ENCODE results near the gene EXOC1.
"Not testable (repeated sequence)": the region's sequence is repeated elsewhere in the genome, so short reads cannot be mapped to it uniquely, and the experiment has no call there.

The EXOC1 gene, protein sequence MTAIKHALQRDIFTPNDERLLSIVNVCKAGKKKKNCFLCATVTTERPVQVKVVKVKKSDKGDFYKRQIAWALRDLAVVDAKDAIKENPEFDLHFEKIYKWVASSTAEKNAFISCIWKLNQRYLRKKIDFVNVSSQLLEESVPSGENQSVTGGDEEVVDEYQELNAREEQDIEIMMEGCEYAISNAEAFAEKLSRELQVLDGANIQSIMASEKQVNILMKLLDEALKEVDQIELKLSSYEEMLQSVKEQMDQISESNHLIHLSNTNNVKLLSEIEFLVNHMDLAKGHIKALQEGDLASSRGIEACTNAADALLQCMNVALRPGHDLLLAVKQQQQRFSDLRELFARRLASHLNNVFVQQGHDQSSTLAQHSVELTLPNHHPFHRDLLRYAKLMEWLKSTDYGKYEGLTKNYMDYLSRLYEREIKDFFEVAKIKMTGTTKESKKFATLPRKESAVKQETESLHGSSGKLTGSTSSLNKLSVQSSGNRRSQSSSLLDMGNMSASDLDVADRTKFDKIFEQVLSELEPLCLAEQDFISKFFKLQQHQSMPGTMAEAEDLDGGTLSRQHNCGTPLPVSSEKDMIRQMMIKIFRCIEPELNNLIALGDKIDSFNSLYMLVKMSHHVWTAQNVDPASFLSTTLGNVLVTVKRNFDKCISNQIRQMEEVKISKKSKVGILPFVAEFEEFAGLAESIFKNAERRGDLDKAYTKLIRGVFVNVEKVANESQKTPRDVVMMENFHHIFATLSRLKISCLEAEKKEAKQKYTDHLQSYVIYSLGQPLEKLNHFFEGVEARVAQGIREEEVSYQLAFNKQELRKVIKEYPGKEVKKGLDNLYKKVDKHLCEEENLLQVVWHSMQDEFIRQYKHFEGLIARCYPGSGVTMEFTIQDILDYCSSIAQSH

DNA sequence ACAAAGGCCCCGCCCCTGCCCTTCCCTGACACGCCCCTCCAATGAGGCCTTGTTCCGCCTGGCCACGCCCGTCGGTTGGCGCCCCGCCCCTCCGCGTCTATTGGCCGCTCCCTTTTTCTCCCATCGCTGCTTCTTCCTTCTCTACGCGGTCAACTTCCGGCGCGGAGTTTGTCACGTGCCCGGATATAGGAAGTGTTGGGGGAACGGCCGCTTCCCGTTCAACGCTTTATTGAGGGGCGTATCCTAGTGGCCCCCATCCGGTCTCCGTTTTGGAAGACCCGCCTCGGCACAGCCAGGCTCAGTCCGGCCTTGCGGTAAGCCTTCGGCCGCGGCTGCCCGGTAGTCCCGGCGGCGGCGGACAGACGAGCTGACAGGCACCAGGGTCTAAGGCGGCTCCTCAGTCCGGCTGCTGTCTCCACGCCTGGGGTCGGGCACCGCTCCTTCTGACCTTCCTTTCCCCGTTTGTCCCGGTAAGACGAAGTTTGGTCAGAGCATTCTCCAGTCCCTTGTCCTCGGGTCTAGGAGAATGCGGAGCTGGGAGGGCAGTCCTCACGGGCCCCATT, at the start of gene EXOC1:
Gene EXOC1 (plus strand): TSS at position 165 of the 563 bp plus-strand sequence. CDS start 4,676 bp downstream, outside the sequence.
- DNase-seq, result peak; percentile 76

DNA sequence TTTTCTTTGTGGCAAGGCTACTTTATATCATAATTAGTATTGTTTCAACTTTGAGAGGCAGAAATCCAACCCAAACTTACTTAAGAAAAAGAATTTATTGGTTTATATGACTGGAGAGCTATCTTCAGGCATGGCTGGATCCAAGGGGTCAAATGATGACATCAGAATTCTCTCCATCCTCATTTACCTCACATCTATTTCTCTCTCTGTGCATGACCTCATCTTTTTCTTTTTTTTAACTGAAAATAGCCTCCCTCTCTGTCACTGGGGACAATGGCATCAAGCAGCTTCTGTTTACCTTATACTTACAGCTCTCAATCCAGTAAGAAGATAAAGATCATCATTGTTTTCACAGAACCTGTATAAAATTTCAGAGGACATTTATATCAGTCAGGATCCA, 45.9 kb upstream of the EXOC1 start:
- no peak for DNase-seq

DNA sequence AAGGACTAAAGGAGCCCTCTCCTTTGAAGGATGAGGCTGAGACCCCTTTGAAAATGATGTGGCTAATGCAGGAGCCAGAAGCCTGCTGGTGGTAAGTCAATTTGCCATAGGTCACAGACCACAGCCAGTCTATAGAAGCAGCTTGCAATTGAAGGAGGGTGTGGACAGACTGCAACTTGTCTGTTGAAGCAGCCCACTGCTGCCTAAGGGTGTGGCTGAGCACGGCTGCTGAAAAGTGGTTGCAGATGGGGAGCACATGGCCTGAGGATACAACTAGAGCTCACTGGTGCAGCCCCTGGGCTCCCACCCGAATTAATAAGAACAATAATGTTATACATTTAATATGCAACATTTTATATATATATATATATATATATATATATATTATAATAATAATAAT, 45.3 kb upstream of the EXOC1 start:
- no peak for DNase-seq

- DNase-seq, result no peak
Observed at GRCh38 chr4:55808632-55809031, 44.8 kb upstream of the EXOC1 start.

GRCh38 chr4:55817691-55818090, 35.8 kb upstream of the EXOC1 start:
- DNase-seq, result no peak

- no peak for DNase-seq
Observed at GRCh38 chr4:55819634-55820033, 33.8 kb upstream of the EXOC1 start, which contains the start of gene EXOC1L. EXOC1L (plus strand) TSS chr4:55819790; CDS start chr4:55820027, 237 bp downstream.

GRCh38 chr4:55820279-55820678, 33.2 kb upstream of the EXOC1 start:
- no peak for DNase-seq

DNA sequence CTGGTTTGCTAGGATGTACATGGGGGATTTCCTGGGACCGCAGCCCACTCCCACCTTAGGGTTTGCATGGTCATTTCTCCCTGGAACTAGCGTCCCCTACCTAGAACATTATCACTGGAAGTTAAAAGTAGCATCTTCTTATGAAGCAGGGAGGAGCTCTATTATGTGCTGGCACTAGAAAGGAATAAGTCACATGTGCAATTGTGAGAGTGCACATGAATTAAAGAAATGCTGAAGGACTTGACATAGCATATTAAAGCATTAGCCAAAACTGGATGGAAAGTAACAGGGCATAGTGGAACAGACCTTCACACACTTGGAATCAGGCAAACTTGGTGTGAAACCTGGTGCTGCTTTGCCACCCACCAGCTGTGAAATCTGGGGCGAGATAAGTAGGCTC, 31.1 kb upstream of the EXOC1 start:
- no peak for DNase-seq

GRCh38 chr4:55824865-55825264, 28.6 kb upstream of the EXOC1 start:
- DNase-seq, result no peak

- no peak for DNase-seq
Observed at GRCh38 chr4:55826986-55827385, 26.5 kb upstream of the EXOC1 start.

DNA sequence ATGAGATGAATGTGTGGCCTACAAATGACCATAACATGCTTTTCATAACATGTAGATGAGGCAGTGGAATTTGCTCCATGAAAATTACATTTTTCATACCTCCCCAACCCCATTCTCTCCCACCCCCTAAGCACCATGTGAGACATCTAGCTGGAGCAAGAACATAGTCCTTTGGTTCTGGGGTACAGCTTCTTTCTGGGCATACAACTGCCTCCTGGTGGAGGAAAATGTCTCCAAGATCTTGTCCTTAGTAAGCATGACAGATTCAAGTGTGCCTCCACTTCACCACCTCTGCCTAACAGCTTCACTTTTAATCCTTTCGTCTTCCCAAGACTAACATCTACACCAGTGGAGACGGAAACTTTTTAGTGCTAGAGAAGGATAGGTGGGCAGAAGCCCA, 25.9 kb upstream of the EXOC1 start:
- DNase-seq, result no peak

GRCh38 chr4:55830048-55830447, 23.4 kb upstream of the EXOC1 start:
- DNase-seq, result no peak

DNA sequence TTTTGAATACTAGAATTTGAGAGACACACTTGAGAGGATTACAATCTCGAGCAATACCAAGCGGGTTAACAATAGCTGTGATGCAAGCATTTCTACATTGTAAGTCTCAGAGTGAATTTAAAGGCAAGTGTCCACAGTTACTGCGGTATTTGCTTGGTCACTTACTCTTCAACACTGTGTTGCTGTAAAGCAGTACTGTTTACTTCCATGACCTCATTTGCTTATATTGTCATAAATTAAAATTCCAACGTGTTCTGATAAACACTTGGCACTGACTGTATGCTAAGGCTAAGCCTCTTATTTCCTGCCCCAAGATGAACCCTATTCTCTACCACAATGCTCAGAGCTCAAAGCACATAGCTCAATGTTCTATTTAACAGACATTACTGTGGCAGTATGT, 22.7 kb upstream of the EXOC1 start:
- DNase-seq, result no peak

GRCh38 chr4:55834086-55834795, 19.2 kb upstream of the EXOC1 start:
- DNase-seq, result no peak

GRCh38 chr4:55837903-55838302, 15.5 kb upstream of the EXOC1 start:
- DNase-seq, result no peak

GRCh38 chr4:55838356-55838755, 15.1 kb upstream of the EXOC1 start:
- no peak for DNase-seq

DNA sequence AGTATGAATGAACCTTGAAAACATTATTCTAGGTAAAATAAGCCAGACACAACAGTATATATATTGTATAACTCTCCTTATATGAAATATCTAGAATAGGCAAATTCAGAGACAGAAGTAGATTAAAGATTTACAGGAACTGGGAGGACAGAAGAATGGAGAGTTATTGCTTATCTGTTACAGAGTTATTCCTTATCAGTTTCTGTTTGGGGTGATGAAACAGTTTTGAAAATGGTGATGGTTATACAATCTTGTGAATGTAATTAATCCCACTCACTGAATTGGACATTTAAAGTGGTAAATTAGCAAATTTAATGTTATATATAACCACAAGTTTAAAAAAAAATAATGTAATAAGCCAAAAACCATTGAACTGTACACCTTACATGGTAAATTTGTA, 14.5 kb upstream of the EXOC1 start:
- no peak for DNase-seq

DNA sequence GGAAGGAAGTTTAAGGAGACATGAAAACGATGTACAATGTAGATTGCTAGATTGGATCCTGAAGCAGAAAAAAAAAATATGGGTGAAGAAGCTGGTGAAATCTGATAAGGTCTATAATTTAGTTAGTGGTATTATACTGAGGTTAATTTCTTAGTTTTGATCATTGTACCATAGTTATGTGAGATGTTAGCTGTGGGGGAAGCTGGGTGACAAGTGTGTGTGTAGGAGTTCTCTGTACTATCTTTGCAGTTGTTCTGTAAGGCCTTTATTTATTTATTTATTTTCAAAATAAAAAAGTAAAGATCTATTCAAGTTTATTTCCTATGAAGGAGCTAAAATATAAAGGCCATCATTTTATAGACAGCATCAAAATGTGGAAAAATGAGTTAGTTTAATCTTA, 12.5 kb upstream of the EXOC1 start:
- DNase-seq, result no peak

- DNase-seq, result not testable (repeated sequence)
Observed at GRCh38 chr4:55841373-55842239, 11.8 kb upstream of the EXOC1 start.

GRCh38 chr4:55842312-55842711, 11.1 kb upstream of the EXOC1 start:
- DNase-seq, result not testable (repeated sequence)

- DNase-seq, result no peak
Observed at GRCh38 chr4:55849724-55850123, 3.7 kb upstream of the EXOC1 start.

GRCh38 chr4:55851885-55852284, 1.6 kb upstream of the EXOC1 start:
- DNase-seq, result no peak

All from NCI-H1105 (cell line).